HepG2 (cell line): ENCODE measurements around the gene UXS1. TPM values are rescaled to one million over a fixed set of nuclear protein-coding genes. Genes with fewer than 3 reads are reported as not detected.

Source experiments
- ATAC-seq: fragments of 200-7000 bp; cut with Tn5 transposase; 3 replicates; pipeline ENCODE4 v1.9.1; 2020; ENCODE audit warnings: mild to moderate bottlenecking, moderate library complexity
- BruUV-seq: library from RNA; stranded (reverse); fragments of 400-500 nt; replicated peaks from 2 replicates; lab custom pipeline; 2021; lab: Mats Ljungman, UMichigan
- CTCF ChIA-PET: fragments of 300-600 bp; formaldehyde crosslinking; extraction: SDS; loops from one replicate; lab custom pipeline; 2021; ENCODE audit warnings: low total read pairs, inconsistent platforms, low intra/inter-chr PET ratio; lab: Yijun Ruan, JAX
- POLR2A ChIA-PET: fragments of 350-600 bp; sonication (Branson Sonifier 250); formaldehyde crosslinking; loops from one replicate; lab custom pipeline; 2020; ENCODE audit warnings: antibody characterized with exemption, inconsistent platforms; lab: Yijun Ruan, JAX
- DNase-seq: peaks from one replicate; pipeline ENCODE4 v3.0.0-alpha.2; 2015; ENCODE audit warnings: low spot score
- FAIRE-seq: peaks from 3 replicates; lab custom pipeline; 2011; peaks lifted over from hg19 to GRCh38; lab: Jason Lieb, UNC
- H2AFZ ChIP-seq: one replicate; pipeline ENCODE4 v1.6.1; 2011; ENCODE audit warnings: low read length, inconsistent platforms
- H3K27ac ChIP-seq: fragments of 300-600 bp; 3 replicates; pipeline ENCODE4 v1.8.0; 2011; ENCODE audit warnings: mixed run types, mild to moderate bottlenecking, mixed read lengths, low read length, inconsistent platforms; ENCODE audit not compliant: insufficient read depth; ENCODE audit errors: extremely low read length
- H3K27me3 ChIP-seq, 2 experiments: fragments of 200-600 bp in 1 of 2; 2 replicates in 1 of 2; 3 replicates in 1 of 2; pipeline versions ENCODE4 v1.6.0 to v1.8.0; 2011; ENCODE audit warnings: low read length in 2 of 2, mild to moderate bottlenecking in 2 of 2, moderate library complexity in 2 of 2, inconsistent platforms in 1 of 2; ENCODE audit not compliant: insufficient read depth in 2 of 2, control insufficient read depth in 1 of 2
- H3K36me3 ChIP-seq, 2 experiments: fragments of 200-600 bp in 1 of 2; replicated peaks in 1 of 2; 2 replicates in 1 of 2; 3 replicates in 1 of 2; pipeline versions ENCODE4 v1.5.1 to v1.8.0; 2011; ENCODE audit warnings: low read length in 2 of 2, inconsistent platforms in 1 of 2; ENCODE audit not compliant: insufficient read depth in 2 of 2, control insufficient read depth in 1 of 2
- H3K4me1 ChIP-seq: 2 replicates; pipeline ENCODE4 v1.5.1; 2012; ENCODE audit warnings: low read length, inconsistent platforms; ENCODE audit not compliant: insufficient read depth
- H3K4me2 ChIP-seq: 2 replicates; pipeline ENCODE4 v1.6.0; 2011; ENCODE audit warnings: low read depth, low read length, inconsistent platforms
- H3K4me3 ChIP-seq, 3 experiments: fragments of 200-600 bp in 1 of 3; sonication (generic), shearing (Covaris generic) in 1 of 3; replicated peaks in 1 of 3; 2 replicates each; pipeline ENCODE4 v1.5.1; 2011 to 2016; ENCODE audit warnings: low read length in 3 of 3, inconsistent platforms in 2 of 3, low read depth in 2 of 3, mild to moderate bottlenecking in 2 of 3, control low read depth in 1 of 3, mixed read lengths in 1 of 3; ENCODE audit not compliant: insufficient read depth in 1 of 3
- H3K79me2 ChIP-seq: one replicate; pipeline ENCODE4 v1.6.1; 2011; ENCODE audit warnings: low read length, inconsistent platforms; ENCODE audit not compliant: insufficient read depth
- H3K9ac ChIP-seq: 2 replicates; pipeline ENCODE4 v1.6.0; 2011; ENCODE audit warnings: mild to moderate bottlenecking, low read depth, low read length, inconsistent platforms; ENCODE audit not compliant: insufficient read depth
- H3K9me3 ChIP-seq: 2 replicates; pipeline ENCODE4 v1.5.1; 2012; ENCODE audit warnings: mild to moderate bottlenecking, low read length
- H4K20me1 ChIP-seq: 2 replicates; pipeline ENCODE4 v1.6.0; 2011; ENCODE audit warnings: inconsistent platforms, mild to moderate bottlenecking, low read length, moderate library complexity; ENCODE audit not compliant: insufficient read depth
- FIP1L1 ChIP-seq: fragments of 200-400 bp; formaldehyde crosslinking; IDR thresholded peaks from 2 replicates; pipeline ENCODE4 v1.6.1; 2018; ENCODE audit warnings: low read depth, mild to moderate bottlenecking, low read length, moderate library complexity, borderline replicate concordance; ENCODE audit not compliant: insufficient read depth
- TOE1 ChIP-seq: sonication (generic); formaldehyde crosslinking; IDR thresholded peaks from 2 replicates; pipeline ENCODE4 v1.4.0; 2020; ENCODE audit warnings: mild to moderate bottlenecking, missing genetic modification reagents
- ZBTB38 ChIP-seq: sonication (generic); formaldehyde crosslinking; IDR thresholded peaks from 2 replicates; pipeline ENCODE4 v1.5.1; 2020; ENCODE audit warnings: mild to moderate bottlenecking, missing genetic modification reagents
- ZNF761 ChIP-seq: sonication (generic); formaldehyde crosslinking; conservative IDR thresholded peaks from 2 replicates; pipeline ENCODE4 v1.4.0; 2020; ENCODE audit warnings: mild to moderate bottlenecking, missing genetic modification reagents
- ZNF781 ChIP-seq: sonication (generic); formaldehyde crosslinking; IDR thresholded peaks from 2 replicates; pipeline ENCODE4 v1.5.1; 2020; ENCODE audit warnings: borderline replicate concordance, mild to moderate bottlenecking, missing genetic modification reagents; ENCODE audit errors: not compliant biosample characterization
- WGBS: methylation state at CpG from one replicate; pipeline ENCODE4 v1.1.6; 2017; ENCODE audit warnings: low lambda C conversion rate; 5-methylcytosine and 5-hydroxymethylcytosine counted together
- in situ Hi-C: cut with HindIII; loops from 2 replicates; pipeline ENCODE4 v1.10.0; 2017; ENCODE audit warnings: low pct_unique_long_range_greater_than_20kb; ENCODE audit not compliant: extremely low pct_ligation_motif_present
- intact Hi-C: fragments of 100-400 bp; cut with micrococcal nuclease; formaldehyde crosslinking; loops from one replicate; pipeline ENCODE4 v1.10.0; 2022; ENCODE audit not compliant: unreplicated experiment
- polyA plus RNA-seq, 8 experiments: library from polyadenylated mRNA; depleted of rRNA in 3 of 8; stranded (reverse) in 7 of 8; unstranded in 1 of 8; fragments of >200 nt; fragmentation: Illumina TruSeq in 4 of 8; extraction: Trizol in 4 of 8; gene quantifications; 2 replicates each; pipeline versions ENCODE4 v1.2.1 to v1.2.3, GENCODE V29; 2011 to 2016; ENCODE audit warnings: low read depth in 4 of 8, missing spikeins in 1 of 8, mixed read lengths in 1 of 8; ENCODE audit not compliant: insufficient read depth in 1 of 8
- total RNA-seq, 5 experiments: library from RNA; depleted of rRNA; stranded (reverse); fragments of >200 nt; fragmentation: Illumina TruSeq; extraction: Trizol; gene quantifications; 2 replicates each; pipeline ENCODE4 v1.2.3, GENCODE V29; 2016; ENCODE audit warnings: low read depth in 1 of 5
- TF ChIP-seq, protein P1 (sequence below): IDR thresholded peaks from 2 replicates; pipeline ENCODE4 v1.6.1; 2016; ENCODE audit warnings: missing genetic modification reagents, missing compliant biosample characterization
- TF ChIP-seq, protein P2 (sequence below): sonication (generic); formaldehyde crosslinking; IDR thresholded peaks from 2 replicates; pipeline ENCODE4 v1.4.0; 2020; ENCODE audit warnings: missing genetic modification reagents

Gene UXS1
- total and polyA plus RNA-seq, 2 of the 13 experiments (the other 11 are each of a cell fraction or from before 2014, with no cell fraction given): 53.3 to 110 TPM

DNA sequence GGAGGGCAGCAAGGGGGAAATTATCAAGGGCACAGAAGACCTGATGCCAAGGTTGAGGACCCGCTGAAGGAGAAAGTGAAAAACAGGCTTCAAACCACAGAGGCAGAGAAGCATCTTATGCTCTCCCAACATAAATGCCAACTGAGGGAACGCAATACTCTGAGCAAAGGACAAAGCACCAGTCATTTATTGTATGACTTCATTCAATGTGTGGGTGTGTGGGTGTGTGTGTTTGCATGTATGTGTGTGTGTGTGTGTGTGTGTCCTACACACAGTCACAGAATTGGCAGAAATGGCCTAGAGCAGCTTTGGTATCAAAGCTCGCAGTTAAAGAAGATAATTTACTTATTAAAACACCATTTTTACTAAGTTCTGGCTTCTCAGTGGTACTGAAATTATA is 51.4 kb downstream of the UXS1 start:
- no peak overlapping the region for H3K4me3 ChIP-seq
- no peak overlapping the region for H3K9ac ChIP-seq
- H2AFZ ChIP-seq: no peak overlapping the region
- CTCF ChIA-PET: no interaction called here
- H3K4me2 ChIP-seq: no peak overlapping the region
- intact Hi-C loops: no loop called here
- H3K27ac ChIP-seq: no peak overlapping the region
- no peaks in the 10 kb centered on the region for H3K27me3 ChIP-seq
- POLR2A ChIA-PET: no interaction called here
- WGBS: 96% methylated on average over 3 of the region's 3 CpGs
- peaks cover 13 to 41% of the 10 kb centered on the region in 2 experiments; a peak in 4 of 5 replicates for H3K36me3 ChIP-seq
- no peaks in the 10 kb centered on the region for H4K20me1 ChIP-seq
- ATAC-seq (no peak), FAIRE-seq (no peak), DNase-seq (no peak)
- peaks cover 7% of the 10 kb centered on the region for H3K79me2 ChIP-seq
- in situ Hi-C loops: no loop called here
- TF ChIP-seq FIP1L1 (no peak), ZBTB38 (CRISPR knock-in tag) (no peak), TOE1 (CRISPR knock-in tag) (no peak), ZNF781 (CRISPR knock-in tag) (no peak), ZNF761 (CRISPR knock-in tag) (no peak)
- TF ChIP-seq, protein P1, sequence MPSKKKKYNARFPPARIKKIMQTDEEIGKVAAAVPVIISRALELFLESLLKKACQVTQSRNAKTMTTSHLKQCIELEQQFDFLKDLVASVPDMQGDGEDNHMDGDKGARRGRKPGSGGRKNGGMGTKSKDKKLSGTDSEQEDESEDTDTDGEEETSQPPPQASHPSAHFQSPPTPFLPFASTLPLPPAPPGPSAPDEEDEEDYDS: no peak
- TF ChIP-seq, protein P2, sequence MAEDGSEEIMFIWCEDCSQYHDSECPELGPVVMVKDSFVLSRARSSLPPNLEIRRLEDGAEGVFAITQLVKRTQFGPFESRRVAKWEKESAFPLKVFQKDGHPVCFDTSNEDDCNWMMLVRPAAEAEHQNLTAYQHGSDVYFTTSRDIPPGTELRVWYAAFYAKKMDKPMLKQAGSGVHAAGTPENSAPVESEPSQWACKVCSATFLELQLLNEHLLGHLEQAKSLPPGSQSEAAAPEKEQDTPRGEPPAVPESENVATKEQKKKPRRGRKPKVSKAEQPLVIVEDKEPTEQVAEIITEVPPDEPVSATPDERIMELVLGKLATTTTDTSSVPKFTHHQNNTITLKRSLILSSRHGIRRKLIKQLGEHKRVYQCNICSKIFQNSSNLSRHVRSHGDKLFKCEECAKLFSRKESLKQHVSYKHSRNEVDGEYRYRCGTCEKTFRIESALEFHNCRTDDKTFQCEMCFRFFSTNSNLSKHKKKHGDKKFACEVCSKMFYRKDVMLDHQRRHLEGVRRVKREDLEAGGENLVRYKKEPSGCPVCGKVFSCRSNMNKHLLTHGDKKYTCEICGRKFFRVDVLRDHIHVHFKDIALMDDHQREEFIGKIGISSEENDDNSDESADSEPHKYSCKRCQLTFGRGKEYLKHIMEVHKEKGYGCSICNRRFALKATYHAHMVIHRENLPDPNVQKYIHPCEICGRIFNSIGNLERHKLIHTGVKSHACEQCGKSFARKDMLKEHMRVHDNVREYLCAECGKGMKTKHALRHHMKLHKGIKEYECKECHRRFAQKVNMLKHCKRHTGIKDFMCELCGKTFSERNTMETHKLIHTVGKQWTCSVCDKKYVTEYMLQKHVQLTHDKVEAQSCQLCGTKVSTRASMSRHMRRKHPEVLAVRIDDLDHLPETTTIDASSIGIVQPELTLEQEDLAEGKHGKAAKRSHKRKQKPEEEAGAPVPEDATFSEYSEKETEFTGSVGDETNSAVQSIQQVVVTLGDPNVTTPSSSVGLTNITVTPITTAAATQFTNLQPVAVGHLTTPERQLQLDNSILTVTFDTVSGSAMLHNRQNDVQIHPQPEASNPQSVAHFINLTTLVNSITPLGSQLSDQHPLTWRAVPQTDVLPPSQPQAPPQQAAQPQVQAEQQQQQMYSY (CRISPR knock-in tag): no peak
- no TSS peak for BruUV-seq
- H3K9me3 ChIP-seq: no peaks in the 10 kb centered on the region
- H3K4me1 ChIP-seq: peaks cover 34% of the 10 kb centered on the region
